ENCODE data around the gene B3GALNT1.

The B3GALNT1 gene

GRCh38 chr3:161054860-161055604, 50.1 kb downstream of the B3GALNT1 start:
- H3K4me3 ChIP-seq (ENCODE audit: control insufficient read depth, low read depth, low read length), result no peak overlapping the region
- TF ChIP-seq, protein P1, sequence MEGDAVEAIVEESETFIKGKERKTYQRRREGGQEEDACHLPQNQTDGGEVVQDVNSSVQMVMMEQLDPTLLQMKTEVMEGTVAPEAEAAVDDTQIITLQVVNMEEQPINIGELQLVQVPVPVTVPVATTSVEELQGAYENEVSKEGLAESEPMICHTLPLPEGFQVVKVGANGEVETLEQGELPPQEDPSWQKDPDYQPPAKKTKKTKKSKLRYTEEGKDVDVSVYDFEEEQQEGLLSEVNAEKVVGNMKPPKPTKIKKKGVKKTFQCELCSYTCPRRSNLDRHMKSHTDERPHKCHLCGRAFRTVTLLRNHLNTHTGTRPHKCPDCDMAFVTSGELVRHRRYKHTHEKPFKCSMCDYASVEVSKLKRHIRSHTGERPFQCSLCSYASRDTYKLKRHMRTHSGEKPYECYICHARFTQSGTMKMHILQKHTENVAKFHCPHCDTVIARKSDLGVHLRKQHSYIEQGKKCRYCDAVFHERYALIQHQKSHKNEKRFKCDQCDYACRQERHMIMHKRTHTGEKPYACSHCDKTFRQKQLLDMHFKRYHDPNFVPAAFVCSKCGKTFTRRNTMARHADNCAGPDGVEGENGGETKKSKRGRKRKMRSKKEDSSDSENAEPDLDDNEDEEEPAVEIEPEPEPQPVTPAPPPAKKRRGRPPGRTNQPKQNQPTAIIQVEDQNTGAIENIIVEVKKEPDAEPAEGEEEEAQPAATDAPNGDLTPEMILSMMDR (conservative IDR thresholded peaks at IDR 0.05; ENCODE audit: control insufficient read depth, insufficient read depth, low read depth, low read length), result no peak
- no peak for DNase-seq (ENCODE audit: low read depth)

DNA sequence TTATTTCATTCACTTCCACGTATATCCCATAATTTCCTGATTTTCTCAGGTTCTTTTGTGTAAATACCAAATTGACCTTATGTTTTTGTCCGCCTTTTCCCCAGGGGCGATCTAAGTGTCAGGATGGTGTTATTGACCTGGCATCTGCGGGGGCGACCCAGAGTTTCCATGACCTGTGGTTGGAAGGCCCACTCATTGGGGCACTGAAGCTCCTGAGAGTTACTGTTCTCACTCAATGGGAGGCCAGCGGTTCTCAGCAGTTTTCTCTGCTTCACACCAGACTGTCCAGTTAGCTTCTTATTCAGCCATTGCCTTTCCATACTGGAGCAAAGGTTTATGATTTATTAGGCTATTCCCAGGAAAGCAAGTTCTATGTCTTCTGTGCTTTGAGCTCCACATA, 53.3 kb downstream of the B3GALNT1 start:
- peak; percentile 12 for DNase-seq (ENCODE audit: low read depth)
- no peak overlapping the region for H3K4me3 ChIP-seq (ENCODE audit: control insufficient read depth, low read depth, low read length)
- TF ChIP-seq, protein P1 (conservative IDR thresholded peaks at IDR 0.05; ENCODE audit: control insufficient read depth, insufficient read depth, low read depth, low read length), result no peak

DNA sequence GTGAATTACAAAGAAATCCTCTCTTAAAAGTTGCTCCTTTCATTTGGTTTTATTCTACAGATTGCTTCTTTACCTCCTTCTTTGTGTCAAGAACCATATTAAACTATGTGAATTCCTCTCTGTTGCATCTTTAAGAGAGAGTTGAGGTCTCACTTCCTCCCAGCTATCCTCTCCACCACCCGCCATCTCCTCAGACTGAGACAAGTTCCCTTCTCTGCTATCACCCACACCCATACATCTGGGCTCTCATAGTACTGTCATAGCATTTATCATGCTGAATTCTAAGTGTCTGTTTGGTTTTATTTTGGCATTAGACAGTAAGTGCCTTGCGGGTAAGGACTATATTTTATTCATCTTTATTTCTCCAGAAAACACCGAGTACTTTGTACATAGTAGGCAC, 54.2 kb downstream of the B3GALNT1 start:
- TF ChIP-seq, protein P1 (conservative IDR thresholded peaks at IDR 0.05; ENCODE audit: control insufficient read depth, insufficient read depth, low read depth, low read length), result no peak
- no peak for DNase-seq (ENCODE audit: low read depth)

DNA sequence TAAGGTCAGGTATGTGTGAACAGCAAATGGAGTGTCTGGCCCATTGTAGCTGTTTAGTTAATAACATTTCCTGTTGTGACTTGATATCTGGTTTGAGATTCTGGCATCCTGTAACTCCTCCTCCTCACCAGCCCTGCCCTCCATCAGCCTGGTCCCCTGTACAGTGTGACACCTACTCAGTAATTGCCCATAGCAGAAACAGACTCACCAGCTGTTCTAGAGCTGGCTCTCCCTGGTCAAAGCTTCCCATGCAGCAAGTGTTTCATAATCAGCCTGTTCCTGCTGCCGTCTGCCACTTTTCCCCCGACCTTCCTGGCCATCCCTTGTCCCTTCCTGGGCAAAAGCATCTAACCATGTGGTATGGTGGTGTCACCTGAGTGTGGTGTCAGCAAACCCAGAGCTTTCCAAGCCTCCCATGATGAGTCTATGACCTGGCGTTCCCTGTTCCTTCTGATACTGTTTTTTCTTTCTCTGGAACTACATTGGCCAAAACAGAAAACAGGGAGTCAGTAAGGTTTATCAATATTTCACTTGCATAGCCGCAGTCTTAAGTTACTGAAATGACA, 55.4 kb downstream of the B3GALNT1 start:
- H3K4me3 ChIP-seq (ENCODE audit: control insufficient read depth, low read depth, low read length), result no peak overlapping the region
- TF ChIP-seq, protein P1 (conservative IDR thresholded peaks at IDR 0.05; ENCODE audit: control insufficient read depth, insufficient read depth, low read depth, low read length), result no peak
- no peak for DNase-seq (ENCODE audit: low read depth)

More for the DNA sequence above, 54.2 kb downstream of the B3GALNT1 start:
- H3K4me3 ChIP-seq (ENCODE audit: control insufficient read depth, low read depth, low read length), result no peak overlapping the region

- no peak overlapping the region for H3K4me3 ChIP-seq (ENCODE audit: control insufficient read depth, low read depth, low read length)
- no peak for DNase-seq (ENCODE audit: low read depth)
- TF ChIP-seq, protein P1 (conservative IDR thresholded peaks at IDR 0.05; ENCODE audit: control insufficient read depth, insufficient read depth, low read depth, low read length), result no peak
Measured at GRCh38 chr3:161043336-161044035, 61.7 kb downstream of the B3GALNT1 start.

DNA sequence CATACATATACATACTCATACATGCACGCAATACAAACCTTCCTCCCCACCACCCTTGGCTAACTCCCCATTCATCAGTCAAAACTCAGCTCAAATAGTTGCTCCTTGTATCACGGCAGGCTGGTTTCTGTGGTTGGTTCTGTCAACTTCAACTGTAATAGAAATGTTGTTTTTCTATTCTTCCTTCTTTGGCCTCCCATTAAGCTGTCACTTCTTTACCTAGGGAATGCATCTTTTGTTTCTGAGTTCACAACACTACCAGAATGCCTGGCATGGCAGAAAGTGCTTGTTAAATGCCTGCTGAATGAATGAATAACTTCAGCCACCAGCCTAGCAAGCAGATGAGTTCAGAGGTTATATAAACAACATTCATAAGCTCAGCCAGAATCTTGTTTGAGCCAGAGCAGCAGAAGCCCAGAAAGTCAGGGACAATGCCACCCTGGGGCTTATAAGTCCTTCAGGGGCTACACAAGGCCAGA, 63.1 kb downstream of the B3GALNT1 start:
- DNase-seq (ENCODE audit: low read depth), result no peak
- no peak overlapping the region for H3K4me3 ChIP-seq (ENCODE audit: control insufficient read depth, low read depth, low read length)
- TF ChIP-seq, protein P1 (conservative IDR thresholded peaks at IDR 0.05; ENCODE audit: control insufficient read depth, insufficient read depth, low read depth, low read length), result no peak
